Epithelial cell of proximal tubule (primary cell): ENCODE results near the gene ST6GALNAC3. TPM values are rescaled to one million over a fixed set of nuclear protein-coding genes. Genes with fewer than 3 reads are reported as not detected.

Experiments
- DNase-seq: peaks from one replicate; pipeline ENCODE4 v3.0.0-alpha.2; 2011; ENCODE audit warnings: low read depth
- H3K4me3 ChIP-seq: 2 replicates; pipeline ENCODE4 v1.5.1; 2011; ENCODE audit warnings: low read depth, mild to moderate bottlenecking, low read length
- total RNA-seq: library from RNA; depleted of rRNA; stranded (reverse); fragments of >200 nt; gene quantifications from 2 replicates; pipeline ENCODE4 v1.2.3, GENCODE V29; 2015
- TF ChIP-seq, protein P1 (sequence below): conservative IDR thresholded peaks from 2 replicates; pipeline ENCODE4 v1.5.1; 2012; ENCODE audit warnings: low read depth, mild to moderate bottlenecking, low read length

The ST6GALNAC3 gene
- total RNA-seq, 1 donor from 2014 or later, result 0.75 TPM

GRCh38 chr1:76267631-76268030 is 193.1 kb downstream of the ST6GALNAC3 start:
- no peak overlapping the region for H3K4me3 ChIP-seq
- TF ChIP-seq, protein P1, sequence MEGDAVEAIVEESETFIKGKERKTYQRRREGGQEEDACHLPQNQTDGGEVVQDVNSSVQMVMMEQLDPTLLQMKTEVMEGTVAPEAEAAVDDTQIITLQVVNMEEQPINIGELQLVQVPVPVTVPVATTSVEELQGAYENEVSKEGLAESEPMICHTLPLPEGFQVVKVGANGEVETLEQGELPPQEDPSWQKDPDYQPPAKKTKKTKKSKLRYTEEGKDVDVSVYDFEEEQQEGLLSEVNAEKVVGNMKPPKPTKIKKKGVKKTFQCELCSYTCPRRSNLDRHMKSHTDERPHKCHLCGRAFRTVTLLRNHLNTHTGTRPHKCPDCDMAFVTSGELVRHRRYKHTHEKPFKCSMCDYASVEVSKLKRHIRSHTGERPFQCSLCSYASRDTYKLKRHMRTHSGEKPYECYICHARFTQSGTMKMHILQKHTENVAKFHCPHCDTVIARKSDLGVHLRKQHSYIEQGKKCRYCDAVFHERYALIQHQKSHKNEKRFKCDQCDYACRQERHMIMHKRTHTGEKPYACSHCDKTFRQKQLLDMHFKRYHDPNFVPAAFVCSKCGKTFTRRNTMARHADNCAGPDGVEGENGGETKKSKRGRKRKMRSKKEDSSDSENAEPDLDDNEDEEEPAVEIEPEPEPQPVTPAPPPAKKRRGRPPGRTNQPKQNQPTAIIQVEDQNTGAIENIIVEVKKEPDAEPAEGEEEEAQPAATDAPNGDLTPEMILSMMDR, result no peak
- DNase-seq, result no peak

DNA sequence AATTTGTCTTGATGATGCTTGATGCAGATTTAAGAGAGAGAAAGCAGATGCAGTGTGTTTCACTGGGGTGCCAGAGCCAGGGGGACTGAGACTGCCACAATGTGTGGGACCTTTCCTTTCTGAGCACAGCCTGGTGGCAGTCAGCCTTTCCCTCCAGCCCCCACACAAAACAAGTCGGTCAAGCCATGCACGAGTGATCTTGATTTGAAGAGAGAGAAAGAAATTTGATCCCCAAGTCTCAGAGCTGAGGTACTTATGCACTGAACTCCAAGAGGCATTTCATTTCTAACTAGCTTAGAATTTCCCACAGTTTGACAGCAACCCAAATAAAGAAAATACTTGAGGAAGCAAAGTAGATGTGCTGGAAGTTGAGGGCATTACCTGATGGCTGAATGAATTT is 193.8 kb downstream of the ST6GALNAC3 start:
- TF ChIP-seq, protein P1, result no peak
- H3K4me3 ChIP-seq, result no peak overlapping the region
- DNase-seq, result no peak

DNA sequence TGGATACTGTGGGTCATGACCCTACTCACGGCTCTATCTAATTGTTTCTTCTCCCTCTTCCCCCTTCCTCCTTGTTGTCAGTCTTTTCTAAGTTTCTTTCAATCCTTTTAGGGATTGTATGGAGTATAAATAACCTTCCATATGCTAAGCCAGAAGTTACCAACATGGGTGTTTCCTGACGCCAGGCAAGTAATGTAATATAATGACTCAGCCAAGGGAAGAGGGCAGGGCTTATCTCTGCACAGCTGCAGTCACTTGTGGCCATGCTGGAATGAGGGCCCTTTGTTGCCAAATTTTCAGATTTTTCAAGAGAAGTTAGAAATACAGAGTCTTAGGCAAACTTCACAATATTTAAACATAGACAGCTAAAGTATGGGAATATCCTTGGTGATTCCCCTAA is 194.6 kb downstream of the ST6GALNAC3 start:
- TF ChIP-seq, protein P1, result no peak
- H3K4me3 ChIP-seq, result no peak overlapping the region
- DNase-seq, result no peak

DNA sequence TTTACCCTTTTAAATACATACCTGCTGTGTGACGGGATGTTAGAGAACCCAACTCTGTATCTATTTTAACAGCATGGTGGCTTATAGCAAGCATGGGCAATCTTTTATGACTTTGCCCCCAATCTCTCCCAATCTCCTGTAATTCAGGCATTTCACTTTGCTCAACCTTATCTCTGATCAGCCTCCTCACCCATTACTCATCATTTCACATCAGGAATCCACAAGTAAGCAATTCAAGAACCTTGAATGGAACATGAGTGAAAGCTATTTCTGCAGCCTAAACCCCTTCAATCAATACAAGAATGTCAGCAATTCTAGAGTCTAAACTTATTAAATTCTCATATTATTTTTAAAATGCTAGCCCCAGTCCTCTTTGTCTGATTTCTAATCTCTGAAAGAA is 199.8 kb downstream of the ST6GALNAC3 start:
- TF ChIP-seq, protein P1, result no peak
- no peak overlapping the region for H3K4me3 ChIP-seq
- no peak for DNase-seq

DNA sequence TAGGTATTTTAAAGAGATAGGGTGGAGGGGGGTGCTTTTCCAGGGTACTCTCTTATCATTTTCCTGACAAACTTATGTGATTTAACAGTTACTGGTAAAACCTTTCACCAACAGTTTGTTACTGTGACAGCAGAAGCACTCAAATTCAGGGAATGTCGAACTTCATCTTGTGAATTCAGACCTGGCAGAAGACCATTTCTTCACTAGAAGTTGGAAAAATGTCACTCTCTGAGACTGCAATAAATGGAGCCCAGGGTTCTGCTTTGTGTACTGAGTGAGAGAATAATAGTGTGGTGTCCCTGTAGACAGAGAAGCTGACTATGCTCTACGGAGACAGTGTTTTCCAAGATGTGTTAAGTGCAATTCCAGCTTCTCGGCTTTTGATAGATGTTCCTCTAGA is 200.2 kb downstream of the ST6GALNAC3 start:
- TF ChIP-seq, protein P1, result no peak
- H3K4me3 ChIP-seq, result no peak overlapping the region
- no peak for DNase-seq

DNA sequence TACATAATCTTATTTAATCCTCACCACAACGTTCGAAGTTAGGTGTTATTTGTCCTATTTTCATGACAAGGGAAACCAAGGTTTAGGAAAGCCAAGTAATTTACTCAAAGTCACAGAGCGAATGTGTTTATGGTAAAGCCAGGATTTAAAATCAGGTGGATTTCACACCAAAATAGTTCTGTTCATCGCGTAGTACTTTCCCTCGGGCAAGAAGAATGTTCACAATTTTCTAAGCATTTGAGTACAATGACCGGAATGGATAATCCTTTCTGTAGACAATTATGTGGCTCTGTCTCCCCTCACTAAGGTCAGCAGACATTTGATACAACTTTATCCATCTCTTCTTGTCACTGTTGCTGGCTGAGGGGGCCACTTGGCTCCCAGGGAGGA is 204.2 kb downstream of the ST6GALNAC3 start:
- DNase-seq, result no peak
- no peak overlapping the region for H3K4me3 ChIP-seq
- TF ChIP-seq, protein P1, result no peak

DNA sequence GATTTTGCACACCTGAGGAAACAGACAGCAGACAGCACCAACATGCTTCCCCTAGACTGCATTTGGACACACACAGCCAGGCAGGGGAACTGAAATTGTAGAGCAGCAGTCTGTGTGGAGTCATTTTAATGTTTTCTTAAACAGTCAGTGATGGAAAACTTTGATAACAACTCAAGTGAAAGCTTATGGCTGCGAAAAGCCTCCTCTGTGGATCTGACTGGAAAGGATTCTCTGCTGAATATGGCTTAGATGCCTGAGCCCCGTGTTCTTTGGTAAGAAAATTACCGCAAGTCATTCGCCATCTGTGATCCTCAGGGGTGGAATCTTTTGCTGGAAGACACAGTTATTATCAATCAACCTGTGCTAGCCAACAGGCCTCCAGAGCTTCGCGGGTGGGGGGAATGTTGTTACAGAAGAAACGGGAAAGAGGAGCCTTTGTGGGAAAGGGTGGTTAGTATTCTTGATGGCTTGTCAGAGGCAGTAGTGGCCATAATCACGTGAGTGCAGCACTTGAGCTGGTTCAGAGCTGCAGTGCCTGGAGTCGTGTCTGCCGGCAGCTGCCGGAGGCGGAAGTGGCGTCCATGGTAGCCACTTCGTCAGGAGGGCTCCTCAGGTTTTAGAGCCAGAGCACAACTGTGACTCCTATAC is 204.7 kb downstream of the ST6GALNAC3 start:
- TF ChIP-seq, protein P1, result no peak
- H3K4me3 ChIP-seq, result no peak overlapping the region
- DNase-seq, result no peak
